Left lung (tissue), 10 donors: Measurements from ENCODE around the gene MTHFR. TPM values are rescaled to one million over a fixed set of nuclear protein-coding genes. Genes with fewer than 3 reads are reported as not detected.

Experiments
- ATAC-seq: fragments of 200-7000 bp; cut with Tn5 transposase; one replicate; pipeline ENCODE4 v1.9.1; 2020; ENCODE audit warnings: moderate library complexity
- DNase-seq, 4 donors: peaks; one replicate each; pipeline ENCODE4 v3.0.0-alpha.2; 2013 to 2020
- H3K27ac ChIP-seq, 2 donors: fragments of 200-600 bp; sonication (generic) in 1 of 2; one replicate each; pipeline versions ENCODE4 v1.5.0 to v1.8.0; 2020 to 2021
- H3K27me3 ChIP-seq, 2 donors: fragments of 200-600 bp; sonication (generic) in 1 of 2; one replicate each; pipeline versions ENCODE4 v1.5.0 to v1.8.0; 2020 to 2021
- H3K36me3 ChIP-seq, 2 donors: fragments of 200-600 bp; sonication (generic) in 1 of 2; one replicate each; pipeline versions ENCODE4 v1.5.0 to v1.8.0; 2020 to 2021
- H3K4me1 ChIP-seq, 2 donors: fragments of 200-600 bp; one replicate each; pipeline ENCODE4 v1.8.0; 2021
- H3K4me3 ChIP-seq, 2 donors: fragments of 200-600 bp; sonication (generic) in 1 of 2; one replicate each; pipeline versions ENCODE4 v1.5.0 to v1.8.0; 2020 to 2021; ENCODE audit warnings: mild to moderate bottlenecking in 1 of 2
- H3K9me3 ChIP-seq, 2 donors: fragments of 200-600 bp; sonication (generic) in 1 of 2; one replicate each; pipeline versions ENCODE4 v1.5.0 to v1.8.0; 2020 to 2021
- intact Hi-C, 2 donors: fragments of 100-400 bp; cut with DNase I; formaldehyde crosslinking; loops; one replicate each; pipeline versions ENCODE4 v1.11.2 to v1.14.2; 2022
- polyA plus RNA-seq, 6 donors: library from polyadenylated mRNA; unstranded; fragments of 120-200 nt; gene quantifications; one replicate each; pipeline ENCODE4 v1.2.1, GENCODE V29; 2013; ENCODE audit not compliant: insufficient read length in 6 of 6
- total RNA-seq, 2 donors: library from RNA; stranded (reverse); fragmentation: NEBNext Ultra II Directional; extraction: Animal tissue kit (Norgen Biotek cat#: 25700); gene quantifications; one replicate each; pipeline ENCODE4 v1.2.1, GENCODE V29; 2021
- TF ChIP-seq, protein P1 (sequence below), 2 donors: fragments of 200-600 bp; sonication (generic) in 1 of 2; IDR thresholded peaks; one replicate each; pipeline versions ENCODE4 v1.5.0 to v1.8.0; 2021; ENCODE audit warnings: antibody characterized with exemption in 2 of 2
- donor health status: DM: no; HTN: yes; CAD: no.
- donor health status: DM: no; HTN: no; CAD: no.

MTHFR gene
- total and polyA plus RNA-seq, 8 donors = 16.5 to 44.5 (median 25.5) TPM

DNA sequence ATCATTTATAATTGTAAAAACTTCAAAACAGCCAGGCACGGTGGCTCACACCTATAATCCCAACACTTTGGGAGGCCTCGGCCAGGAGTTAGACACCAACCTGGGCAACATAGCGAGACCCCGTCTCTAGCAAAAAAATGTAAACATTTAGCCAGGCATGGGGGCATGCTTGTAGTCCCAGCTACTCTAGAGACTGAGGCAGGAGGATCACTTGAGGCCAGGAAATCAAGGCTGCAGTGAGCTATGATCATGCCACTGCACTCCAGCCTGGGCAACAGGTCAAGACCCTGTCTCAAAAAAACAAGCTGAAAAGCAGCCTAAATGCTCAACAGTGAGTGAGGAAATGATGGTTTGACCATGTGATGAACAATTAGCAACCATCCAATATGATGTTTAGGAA, 36.5 kb downstream of the MTHFR start:
- Histone ChIP-seq H3K4me3 (no peak overlapping the region), H3K36me3 (no peaks in the 10 kb centered on the region), H3K27me3 (peaks cover 0 to 3% of the 10 kb centered on the region in 2 donors), H3K27ac (no peak overlapping the region), H3K4me1 (no peaks in the 10 kb centered on the region), H3K9me3 (no peaks in the 10 kb centered on the region)
- TF ChIP-seq, protein P1, sequence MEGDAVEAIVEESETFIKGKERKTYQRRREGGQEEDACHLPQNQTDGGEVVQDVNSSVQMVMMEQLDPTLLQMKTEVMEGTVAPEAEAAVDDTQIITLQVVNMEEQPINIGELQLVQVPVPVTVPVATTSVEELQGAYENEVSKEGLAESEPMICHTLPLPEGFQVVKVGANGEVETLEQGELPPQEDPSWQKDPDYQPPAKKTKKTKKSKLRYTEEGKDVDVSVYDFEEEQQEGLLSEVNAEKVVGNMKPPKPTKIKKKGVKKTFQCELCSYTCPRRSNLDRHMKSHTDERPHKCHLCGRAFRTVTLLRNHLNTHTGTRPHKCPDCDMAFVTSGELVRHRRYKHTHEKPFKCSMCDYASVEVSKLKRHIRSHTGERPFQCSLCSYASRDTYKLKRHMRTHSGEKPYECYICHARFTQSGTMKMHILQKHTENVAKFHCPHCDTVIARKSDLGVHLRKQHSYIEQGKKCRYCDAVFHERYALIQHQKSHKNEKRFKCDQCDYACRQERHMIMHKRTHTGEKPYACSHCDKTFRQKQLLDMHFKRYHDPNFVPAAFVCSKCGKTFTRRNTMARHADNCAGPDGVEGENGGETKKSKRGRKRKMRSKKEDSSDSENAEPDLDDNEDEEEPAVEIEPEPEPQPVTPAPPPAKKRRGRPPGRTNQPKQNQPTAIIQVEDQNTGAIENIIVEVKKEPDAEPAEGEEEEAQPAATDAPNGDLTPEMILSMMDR (IDR thresholded peaks at IDR 0.05) = no peak
- intact Hi-C loops = no loop called here
- DNase-seq (no peak), ATAC-seq (no peak)

DNA sequence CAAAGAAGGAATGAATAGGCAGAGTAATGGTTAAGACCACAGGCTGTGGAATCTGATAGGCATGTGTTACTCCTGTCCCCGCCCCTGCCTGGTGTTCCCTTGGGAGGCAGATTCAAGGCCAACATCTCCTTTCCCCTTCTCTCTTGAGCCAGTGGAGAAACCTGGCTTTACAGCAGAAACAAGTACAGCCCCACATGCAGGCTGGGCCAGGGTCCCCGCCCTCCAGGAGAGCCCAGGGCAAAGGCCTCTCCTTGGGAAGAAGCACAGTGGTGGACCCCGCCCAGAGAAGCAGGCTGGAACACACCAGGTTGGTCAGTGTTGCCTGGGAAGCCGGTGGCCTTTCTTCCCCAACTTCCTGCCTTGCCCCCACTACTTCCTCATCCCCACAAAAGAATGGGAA, 36.9 kb downstream of the MTHFR start:
- no peaks in the 10 kb centered on the region for H3K4me1 ChIP-seq
- H3K9me3 ChIP-seq = no peaks in the 10 kb centered on the region
- no peak overlapping the region for H3K27ac ChIP-seq
- peaks cover 0 to 3% of the 10 kb centered on the region in 2 donors for H3K27me3 ChIP-seq
- H3K36me3 ChIP-seq = no peaks in the 10 kb centered on the region
- intact Hi-C loops = no loop called here
- ATAC-seq = no peak
- no peak for DNase-seq
- H3K4me3 ChIP-seq = no peak overlapping the region
- TF ChIP-seq, protein P1 (IDR thresholded peaks at IDR 0.05) = no peak

DNA sequence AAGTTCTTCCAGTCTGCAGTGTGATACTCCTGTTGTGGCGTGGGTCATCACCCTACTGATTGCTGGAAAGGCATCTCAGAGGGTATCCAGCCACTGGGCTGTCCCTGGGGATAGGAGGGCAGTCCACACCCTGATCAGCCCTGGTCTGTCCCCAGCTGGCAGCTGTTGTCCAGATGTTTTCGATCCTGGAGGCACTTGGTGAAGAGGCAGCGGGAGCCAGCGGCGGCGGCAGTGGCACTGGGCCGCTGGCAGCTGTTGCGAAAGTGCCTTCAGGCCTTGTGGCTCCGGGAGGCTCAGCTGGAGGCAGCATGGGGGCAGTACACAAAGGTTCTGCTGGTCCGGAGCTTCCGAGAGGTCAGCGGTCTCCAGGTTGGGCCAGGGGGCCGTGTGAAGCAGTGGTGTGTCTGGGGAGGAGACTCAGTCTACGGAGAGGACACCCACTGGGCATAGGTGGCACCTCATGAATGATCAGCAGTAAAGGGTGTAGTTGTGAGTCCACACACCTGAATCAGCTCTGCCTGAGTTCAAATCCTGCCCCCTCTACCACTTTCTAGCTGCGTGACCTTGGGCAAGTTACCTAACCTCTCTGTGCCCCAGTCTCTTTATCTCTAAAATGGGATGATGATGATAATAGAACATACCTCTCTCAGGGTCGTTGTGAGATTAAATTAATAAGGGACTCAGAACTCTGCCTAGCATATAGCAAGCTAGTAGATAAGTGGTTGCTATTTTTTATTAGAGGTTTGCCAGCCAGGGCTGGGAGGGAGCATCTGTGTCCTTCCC, 37.7 kb downstream of the MTHFR start:
- no peak overlapping the region for H3K4me3 ChIP-seq
- intact Hi-C loops = no loop called here
- H3K4me1 ChIP-seq = no peaks in the 10 kb centered on the region
- peaks cover 0 to 3% of the 10 kb centered on the region in 2 donors for H3K27me3 ChIP-seq
- no peak for DNase-seq
- no peak overlapping the region for H3K27ac ChIP-seq
- H3K9me3 ChIP-seq = no peaks in the 10 kb centered on the region
- no peaks in the 10 kb centered on the region for H3K36me3 ChIP-seq
- TF ChIP-seq, protein P1 (IDR thresholded peaks at IDR 0.05) = no peak
- ATAC-seq = no peak

DNA sequence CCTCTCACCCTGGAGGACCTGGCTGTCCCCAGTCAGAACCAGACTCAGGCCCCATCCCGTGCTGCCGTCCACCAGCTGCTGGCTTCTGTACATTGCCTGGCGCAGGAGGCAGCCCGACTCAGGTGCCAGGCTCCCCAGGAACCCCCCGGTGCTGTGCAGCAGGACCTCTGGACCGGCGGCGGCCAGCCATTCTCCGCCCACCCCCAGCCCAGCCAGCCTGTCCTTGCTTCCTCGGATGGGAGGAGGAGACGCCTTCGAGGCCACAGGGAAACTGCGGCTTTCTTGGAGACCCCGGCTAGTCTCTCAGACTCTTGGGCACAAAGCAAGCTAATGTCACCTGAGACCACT, 39.4 kb downstream of the MTHFR start:
- no peaks in the 10 kb centered on the region for H3K36me3 ChIP-seq
- H3K4me1 ChIP-seq = peaks cover 0 to 6% of the 10 kb centered on the region in 2 donors
- intact Hi-C loops = no loop called here
- H3K27me3 ChIP-seq = peaks cover 7 to 20% of the 10 kb centered on the region in 2 donors
- H3K4me3 ChIP-seq = no peak overlapping the region
- H3K9me3 ChIP-seq = no peaks in the 10 kb centered on the region
- TF ChIP-seq, protein P1 (IDR thresholded peaks at IDR 0.05) = no peak
- no peak overlapping the region for H3K27ac ChIP-seq
- DNase-seq (no peak), ATAC-seq (no peak)

DNA sequence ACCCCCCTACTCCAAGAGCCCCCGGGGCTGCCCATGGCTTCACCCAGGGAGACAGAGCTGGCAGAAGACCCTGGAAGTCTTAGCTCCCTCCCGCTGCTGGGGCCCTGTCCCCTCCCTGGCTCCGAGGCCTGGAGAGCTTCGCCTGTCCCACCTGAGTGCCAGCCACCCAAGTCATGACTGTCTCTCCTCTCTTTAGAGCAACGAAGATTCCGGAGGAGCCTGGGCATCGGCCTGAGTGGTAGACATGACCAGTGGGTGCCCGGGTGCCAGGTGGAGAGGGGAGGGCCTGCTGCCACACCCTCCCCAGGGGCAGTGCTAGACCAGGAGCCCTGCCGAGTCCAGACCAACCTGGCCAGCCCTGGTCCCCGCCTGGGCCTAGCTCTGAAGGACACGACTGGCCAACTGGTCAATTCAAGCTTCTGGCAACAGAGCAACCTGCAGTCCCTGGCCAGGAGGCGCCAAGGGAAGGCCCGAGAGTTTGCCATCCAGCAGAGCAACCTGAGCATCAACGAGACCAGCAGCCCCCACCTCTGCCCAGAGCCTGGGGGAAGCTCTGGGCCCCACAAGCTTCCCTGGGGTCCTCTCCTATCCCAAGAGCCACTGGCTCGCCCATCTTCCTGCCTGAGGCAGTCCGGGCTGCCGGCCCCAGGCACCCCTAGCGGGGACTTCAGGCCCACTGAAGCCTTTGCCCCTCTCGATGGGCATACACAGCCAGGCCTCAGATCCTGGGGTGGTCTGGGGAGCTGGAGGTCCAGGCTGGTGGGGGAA, 39.9 kb downstream of the MTHFR start:
- DNase-seq (no peak), ATAC-seq (no peak)
- Histone ChIP-seq H3K4me3 (no peak overlapping the region), H3K27me3 (peaks cover 8 to 25% of the 10 kb centered on the region in 2 donors), H3K4me1 (peaks cover 0 to 6% of the 10 kb centered on the region in 2 donors), H3K36me3 (no peaks in the 10 kb centered on the region), H3K27ac (no peak overlapping the region), H3K9me3 (no peaks in the 10 kb centered on the region)
- intact Hi-C loops = no loop called here
- TF ChIP-seq, protein P1 (IDR thresholded peaks at IDR 0.05) = no peak
